Measurements from ENCODE around the gene ABHD1.

The ABHD1 gene

DNA sequence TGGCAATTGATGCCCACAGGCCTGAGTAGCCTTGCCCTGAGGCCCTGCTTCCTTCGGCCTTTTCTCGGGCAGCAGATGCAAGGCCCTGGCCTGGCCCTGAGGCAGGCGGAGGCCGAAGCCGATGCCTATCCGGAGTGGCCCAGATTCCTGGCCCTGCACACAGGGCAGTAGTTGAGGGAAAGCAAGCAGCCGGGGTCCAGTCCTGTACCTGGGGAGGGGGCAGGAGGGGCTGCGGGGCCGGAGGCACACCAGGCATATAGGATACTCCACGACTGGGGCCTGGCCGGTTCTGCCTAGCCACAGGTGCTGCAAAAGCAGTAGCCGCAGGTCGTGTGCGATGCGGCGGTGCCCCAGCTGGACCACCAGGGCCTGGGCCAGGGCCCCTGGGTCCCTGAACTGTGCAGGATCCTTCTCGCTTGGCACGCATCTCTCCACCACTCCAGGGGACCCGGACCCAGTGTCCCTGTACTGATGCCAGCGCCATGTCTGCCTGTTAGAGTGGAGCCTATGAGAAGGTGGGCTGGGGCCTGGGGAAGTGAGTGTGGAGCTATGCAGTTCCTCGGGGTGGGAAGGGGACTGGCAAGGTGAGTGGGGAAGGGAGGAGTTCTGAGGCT lies 13.8 kb downstream of the ABHD1 start:
- DNase-seq: no peak

GRCh38 chr2:27138111-27138510 lies 14.5 kb downstream of the ABHD1 start:
- DNase-seq: no peak

- DNase-seq: no peak
These were observed 15.7 kb downstream of the ABHD1 start, which contains the start of gene PRR30 for GRCh38 chr2:27139310-27139709. TSS of gene PRR30 (minus strand) at chr2:27139410. CDS start at chr2:27138329, 1,081 bp downstream.

DNA sequence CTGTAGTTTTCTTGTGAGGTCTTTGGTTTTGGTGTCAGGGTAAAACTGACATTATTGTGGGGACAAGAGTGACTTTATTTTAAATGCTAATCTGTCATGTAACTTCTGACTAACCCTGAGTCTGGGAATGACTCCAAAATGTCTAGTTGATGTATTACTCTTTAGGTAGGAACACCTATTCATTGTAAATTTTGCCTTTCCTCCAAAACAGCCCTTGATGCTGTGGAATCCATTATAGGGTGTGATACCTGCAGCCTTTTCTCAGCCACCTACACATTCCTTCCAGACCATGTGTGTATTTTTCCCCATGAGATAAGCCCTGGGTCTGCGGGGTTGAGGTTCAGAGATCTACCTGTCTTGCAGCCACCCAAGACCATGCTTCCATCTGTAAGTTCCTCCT lies 19.7 kb downstream of the ABHD1 start:
- DNase-seq: no peak

- DNase-seq: no peak
These were observed 22.1 kb downstream of the ABHD1 start for GRCh38 chr2:27145682-27146081.

DNA sequence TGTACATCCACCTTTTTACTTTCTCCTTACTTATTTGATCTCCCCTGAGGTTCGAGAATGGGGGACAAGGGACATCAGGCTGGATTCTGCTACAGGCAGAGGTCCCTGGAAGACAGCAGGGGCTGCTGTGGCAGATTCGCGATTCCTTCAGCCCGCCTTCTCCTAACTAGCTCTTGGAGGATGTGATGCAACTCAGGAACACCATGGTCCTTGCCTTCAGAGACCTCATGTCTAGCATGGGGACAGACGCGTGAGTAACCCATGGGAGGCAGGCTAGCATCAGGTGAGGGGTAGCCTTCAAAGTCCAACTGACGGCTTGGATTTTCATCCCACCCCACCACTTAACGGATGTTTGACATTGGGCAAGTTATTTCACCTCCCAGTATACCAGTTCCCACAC lies 24.3 kb downstream of the ABHD1 start:
- no peak for DNase-seq

- no peak for DNase-seq
These were observed 25.3 kb downstream of the ABHD1 start, which contains the start of gene TCF23 for GRCh38 chr2:27148801-27149439. TSS of gene TCF23 (plus strand) at chr2:27149004. CDS start at chr2:27149134, 130 bp downstream.

DNA sequence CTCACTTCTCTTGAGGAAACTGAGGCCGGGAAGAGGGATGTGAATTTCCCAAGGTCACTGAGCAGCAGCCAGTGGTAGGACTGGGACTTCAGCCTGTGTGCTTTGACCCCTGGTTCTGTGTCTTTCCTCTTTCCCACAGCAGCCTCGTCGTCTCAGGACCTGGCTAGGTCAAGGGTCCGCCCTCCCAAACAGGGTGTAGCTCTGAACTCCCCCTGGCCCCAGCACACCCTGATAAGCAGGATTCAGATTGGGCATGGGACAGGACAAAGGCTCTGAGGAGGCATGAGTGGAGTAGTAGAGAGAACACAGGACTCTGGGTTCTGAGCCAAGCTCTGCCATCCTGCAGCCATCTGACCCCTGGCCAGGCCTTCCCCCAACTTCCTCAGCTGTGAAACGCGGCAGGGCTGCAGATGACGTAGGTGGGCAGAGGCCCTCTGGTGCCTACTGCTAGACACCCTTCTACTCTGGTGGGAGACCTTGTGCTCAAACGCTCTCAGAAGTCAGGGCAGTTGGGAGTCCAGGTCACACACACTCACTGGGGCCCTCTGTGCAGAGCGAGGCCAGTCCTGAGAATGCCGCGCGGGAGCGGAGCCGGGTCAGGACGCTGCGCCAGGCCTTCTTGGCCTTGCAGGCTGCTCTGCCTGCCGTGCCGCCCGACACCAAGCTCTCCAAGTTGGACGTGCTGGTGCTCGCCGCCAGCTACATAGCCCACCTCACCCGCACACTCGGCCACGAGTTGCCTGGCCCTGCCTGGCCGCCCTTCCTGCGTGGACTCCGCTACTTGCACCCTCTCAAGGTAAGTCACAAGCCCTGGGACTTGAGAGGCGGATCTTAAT lies 26.2 kb downstream of the ABHD1 start:
- DNase-seq: no peak

GRCh38 chr2:27150639-27151230 lies 27.1 kb downstream of the ABHD1 start:
- no peak for DNase-seq

GRCh38 chr2:27152102-27152795 lies 28.6 kb downstream of the ABHD1 start:
- DNase-seq: no peak

DNA sequence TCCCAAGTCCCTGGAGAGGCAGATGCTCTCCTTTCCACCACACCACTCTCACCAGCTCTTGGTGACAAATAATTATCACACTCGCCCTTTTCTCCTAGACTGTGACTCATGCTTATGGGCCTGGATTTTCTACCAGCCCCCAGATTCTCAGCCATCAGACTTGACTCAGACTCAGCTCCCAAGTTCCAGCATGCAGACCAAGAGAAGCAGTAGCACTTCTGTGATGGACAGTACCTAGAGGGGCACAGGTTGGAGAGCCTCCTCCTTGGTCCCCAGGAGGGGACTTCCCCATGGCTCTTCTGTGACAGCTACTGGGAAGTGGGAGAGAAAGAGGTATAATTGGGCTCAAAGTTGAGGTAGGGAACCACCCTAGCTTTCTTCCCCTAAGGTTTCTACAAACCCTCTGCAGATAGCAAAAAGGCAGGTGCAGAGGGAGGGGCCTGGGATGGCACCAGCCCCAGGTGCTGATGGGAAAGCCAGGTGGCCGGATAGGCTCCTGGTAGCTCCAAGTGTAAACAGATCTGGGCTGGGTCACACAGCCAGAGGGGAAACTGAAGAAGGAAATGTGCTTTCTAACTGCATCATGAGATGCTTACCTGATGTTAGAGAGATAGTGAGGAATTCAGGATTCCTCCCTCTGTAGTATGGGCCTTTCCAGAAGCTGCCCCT lies 29.3 kb downstream of the ABHD1 start:
- no peak for DNase-seq

DNA sequence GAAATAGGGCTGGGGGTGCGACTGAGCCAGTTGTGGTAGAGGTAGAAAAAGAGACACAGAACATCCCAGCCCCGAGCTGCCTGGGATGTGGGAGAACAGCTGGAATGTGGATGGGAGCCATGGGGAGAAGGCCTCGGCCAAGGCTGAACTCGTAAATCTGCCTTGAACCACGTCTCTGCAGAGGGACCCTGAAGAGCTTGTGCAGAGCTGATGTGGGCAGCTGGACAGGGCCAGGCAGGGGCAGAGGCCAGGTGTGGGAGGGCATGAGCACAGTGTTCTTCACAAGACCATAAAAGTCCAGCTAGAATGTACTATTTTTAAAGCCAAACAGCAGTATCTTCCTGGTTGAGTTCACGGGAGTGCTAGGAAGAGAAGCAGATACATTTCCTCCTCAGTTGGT lies 30.9 kb downstream of the ABHD1 start:
- DNase-seq: no peak

DNA sequence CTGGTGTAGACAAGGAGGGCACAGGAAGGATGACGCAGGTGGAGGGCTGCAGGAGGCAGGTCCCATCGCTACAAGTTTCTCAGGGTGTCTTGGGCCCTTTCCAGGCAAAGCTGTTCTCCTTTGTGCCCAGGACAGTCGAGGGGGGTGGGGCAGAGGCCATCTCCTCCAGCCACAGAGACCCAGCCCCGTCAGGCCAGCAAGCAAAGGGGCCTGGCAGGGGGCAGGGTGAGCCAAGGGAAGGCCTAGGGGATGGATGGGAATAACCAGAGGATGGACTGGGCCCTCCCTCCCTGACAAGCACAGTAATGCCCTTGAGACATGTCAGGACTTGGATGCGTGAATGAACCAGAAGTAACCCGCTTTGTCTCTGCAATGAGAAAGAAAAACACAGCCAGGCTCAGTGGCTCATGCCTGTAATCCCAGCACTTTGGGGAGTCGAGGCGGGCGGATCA lies 31.5 kb downstream of the ABHD1 start:
- no peak for DNase-seq

DNA sequence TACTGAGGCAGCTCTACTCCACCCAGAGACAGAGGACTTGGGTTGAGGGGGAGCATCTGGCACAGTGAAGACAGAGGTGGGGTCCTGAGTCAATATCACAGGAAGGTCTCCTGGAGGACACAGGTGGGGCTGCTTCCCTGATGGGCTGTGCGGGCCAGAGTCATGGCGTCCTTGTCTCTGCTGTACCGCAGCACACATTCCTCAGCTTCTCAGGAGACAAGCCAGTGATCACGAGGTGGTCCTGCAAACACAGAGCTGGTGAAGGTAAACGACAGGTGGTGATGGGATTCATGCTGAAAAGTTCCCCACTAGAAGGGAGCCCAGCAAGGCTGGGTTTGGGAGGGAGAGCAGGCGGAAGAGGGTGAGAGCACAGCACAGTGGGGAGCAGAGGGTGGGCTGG lies 34.9 kb downstream of the ABHD1 start:
- no peak for DNase-seq

DNA sequence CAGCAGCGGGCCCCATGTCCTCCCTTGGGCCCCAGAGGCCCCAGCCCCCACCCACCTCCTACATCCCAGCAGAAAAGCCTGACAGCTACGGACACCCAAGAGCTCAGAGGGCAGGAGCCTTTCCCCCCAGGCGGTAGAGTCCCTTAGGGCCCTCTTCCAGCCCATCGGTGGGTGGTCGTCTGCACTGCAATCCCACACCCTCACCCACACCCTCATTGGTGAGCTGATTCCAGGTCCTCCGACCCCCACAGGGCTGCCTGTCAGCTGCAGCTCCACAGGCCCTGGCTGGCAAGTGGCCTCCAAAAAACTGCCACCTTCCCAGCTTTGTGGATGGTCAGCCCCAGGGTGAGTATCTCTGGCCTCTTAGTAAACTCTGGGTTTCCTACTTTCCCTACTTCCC lies 35.7 kb downstream of the ABHD1 start:
- DNase-seq: no peak

DNA sequence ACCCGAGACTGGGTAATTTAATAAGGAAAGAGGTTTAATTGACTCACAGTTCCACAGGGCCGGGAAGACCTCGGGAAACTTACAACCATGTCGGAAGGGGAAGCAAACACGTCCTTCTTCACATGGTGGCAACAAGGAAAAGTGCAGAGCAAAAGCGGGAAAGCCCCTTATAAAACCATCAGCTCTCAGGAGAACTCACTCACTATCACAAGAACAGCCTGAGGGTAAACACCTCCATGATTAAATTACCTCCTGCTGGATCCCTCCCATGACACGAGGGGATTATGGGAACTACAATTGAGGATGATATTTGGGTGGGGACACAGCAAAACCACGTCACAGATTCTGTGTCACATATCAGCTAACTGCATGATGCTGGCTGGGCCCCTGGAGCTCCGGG lies 36.6 kb downstream of the ABHD1 start:
- no peak for DNase-seq

- DNase-seq: no peak
These were observed 38.8 kb downstream of the ABHD1 start for GRCh38 chr2:27162151-27163121.

GRCh38 chr2:27164960-27165763 lies 41.5 kb downstream of the ABHD1 start:
- DNase-seq: no peak

DNA sequence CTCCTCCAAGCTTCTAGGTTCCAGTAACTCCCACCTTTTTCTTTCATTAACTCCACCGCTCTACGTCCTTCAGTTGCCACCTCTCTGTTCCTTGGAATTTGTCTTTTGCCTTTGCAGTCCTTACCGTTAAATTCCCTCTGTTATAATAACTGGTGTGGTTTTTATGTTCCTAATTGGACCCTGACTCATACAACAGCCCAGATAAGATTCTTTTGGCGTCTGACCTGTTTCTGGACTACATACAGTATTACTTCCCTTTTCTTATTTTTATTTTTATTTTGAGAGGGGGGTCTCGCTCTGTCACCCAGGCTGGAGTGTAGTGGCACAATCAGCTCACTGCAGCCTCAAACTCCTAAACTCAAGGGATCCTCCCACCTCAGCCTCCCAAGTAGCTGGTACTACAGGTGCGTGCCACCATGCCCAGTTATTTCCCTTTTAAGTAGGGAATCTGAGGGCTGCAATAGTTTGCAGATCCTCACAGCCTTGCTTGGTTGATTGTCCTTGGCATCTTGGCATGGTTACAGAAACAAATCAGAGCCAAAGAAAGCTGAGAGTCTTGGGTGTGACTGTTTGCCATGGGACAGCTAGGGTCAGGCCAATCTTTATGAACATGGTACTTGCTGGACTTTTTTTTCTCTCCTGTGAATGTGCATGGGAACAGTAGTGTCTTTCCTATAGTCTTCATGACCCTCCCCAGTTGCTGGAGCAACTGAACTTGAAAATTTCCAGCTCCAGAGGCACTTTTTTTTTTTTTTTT lies 47.1 kb downstream of the ABHD1 start:
- no peak for DNase-seq

Measured in central memory CD4-positive, alpha-beta T cell (primary cell).